GM13977 (cell line): ENCODE measurements around the gene CNOT6.

Experiments used
- DNase-seq: peaks from one replicate; pipeline ENCODE4 v3.0.0; 2012; ENCODE audit warnings: low spot score
- in situ Hi-C: fragments of 300-500 bp; cut with MboI; formaldehyde crosslinking; loops from one replicate; pipeline ENCODE4 v1.12.0; 2022; ENCODE audit warnings: low sequenced_read_pairs, low pct_unique_long_range_greater_than_20kb, mixed read lengths, inconsistent platforms; ENCODE audit not compliant: unreplicated experiment
- TF ChIP-seq, protein P1 (sequence below): IDR thresholded peaks from 2 replicates; pipeline ENCODE4 v1.5.1; 2012; ENCODE audit warnings: mild to moderate bottlenecking, control low read depth; ENCODE audit not compliant: insufficient read depth; ENCODE audit errors: extremely low read depth, missing control alignments

The CNOT6 gene

DNA sequence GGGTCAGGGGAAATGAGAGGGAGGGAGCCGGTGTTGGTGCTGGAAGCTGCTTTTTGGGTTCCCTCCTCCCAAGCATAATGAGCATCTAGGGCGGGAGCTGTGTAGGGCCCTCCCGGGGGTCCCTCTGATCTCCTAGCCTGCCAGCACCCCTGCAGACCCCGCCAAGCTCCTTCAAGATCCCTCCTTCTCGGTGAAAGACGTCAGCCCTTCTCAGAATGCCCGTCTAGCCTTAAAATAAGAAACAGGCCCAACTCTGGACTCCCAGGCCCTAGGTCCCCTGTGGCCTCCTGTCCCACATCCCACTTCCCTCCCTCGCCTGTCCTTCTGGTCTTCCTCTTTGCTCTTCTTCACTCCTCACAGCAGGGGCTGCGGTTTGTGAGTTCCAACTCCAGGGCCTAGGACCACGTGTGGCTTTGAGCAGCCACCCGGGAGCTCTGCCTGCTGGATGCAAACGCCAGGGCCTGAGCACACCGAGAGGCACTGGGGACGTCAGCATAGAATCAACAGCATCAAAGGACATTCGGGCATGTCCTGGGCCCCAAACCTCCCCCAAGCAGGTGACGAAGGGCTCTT lies 105.9 kb downstream of the CNOT6 start:
- TF ChIP-seq, protein P1, sequence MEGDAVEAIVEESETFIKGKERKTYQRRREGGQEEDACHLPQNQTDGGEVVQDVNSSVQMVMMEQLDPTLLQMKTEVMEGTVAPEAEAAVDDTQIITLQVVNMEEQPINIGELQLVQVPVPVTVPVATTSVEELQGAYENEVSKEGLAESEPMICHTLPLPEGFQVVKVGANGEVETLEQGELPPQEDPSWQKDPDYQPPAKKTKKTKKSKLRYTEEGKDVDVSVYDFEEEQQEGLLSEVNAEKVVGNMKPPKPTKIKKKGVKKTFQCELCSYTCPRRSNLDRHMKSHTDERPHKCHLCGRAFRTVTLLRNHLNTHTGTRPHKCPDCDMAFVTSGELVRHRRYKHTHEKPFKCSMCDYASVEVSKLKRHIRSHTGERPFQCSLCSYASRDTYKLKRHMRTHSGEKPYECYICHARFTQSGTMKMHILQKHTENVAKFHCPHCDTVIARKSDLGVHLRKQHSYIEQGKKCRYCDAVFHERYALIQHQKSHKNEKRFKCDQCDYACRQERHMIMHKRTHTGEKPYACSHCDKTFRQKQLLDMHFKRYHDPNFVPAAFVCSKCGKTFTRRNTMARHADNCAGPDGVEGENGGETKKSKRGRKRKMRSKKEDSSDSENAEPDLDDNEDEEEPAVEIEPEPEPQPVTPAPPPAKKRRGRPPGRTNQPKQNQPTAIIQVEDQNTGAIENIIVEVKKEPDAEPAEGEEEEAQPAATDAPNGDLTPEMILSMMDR = no peak
- peak; percentile 16 for DNase-seq
- in situ Hi-C loops = no loop called here

DNA sequence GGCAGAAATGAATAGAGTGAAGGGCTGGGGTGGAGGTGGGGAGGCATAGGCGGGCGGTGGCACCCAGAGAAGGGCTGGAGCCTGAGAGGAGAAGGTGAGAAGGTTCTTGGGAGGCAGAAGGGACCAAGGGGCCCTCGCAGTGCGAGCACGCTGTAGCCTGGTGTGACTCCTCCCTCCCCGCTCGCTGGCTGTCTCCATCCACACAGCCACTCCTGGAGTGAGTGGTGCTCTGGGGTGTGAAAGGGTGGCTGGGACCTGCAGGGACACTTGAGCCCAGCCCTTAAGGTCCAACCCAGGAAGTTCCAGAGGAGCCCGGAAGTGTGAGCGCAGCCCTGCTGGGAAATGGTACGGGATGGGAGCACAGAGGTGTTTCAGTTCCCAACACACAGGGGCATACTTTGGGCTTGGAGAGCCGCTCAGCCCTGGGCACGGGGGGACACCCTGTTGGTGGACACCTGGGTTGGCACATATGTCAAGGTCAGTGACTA lies 106.4 kb downstream of the CNOT6 start:
- TF ChIP-seq, protein P1 = no peak
- in situ Hi-C loops = no loop called here
- DNase-seq = peak; percentile 23

DNA sequence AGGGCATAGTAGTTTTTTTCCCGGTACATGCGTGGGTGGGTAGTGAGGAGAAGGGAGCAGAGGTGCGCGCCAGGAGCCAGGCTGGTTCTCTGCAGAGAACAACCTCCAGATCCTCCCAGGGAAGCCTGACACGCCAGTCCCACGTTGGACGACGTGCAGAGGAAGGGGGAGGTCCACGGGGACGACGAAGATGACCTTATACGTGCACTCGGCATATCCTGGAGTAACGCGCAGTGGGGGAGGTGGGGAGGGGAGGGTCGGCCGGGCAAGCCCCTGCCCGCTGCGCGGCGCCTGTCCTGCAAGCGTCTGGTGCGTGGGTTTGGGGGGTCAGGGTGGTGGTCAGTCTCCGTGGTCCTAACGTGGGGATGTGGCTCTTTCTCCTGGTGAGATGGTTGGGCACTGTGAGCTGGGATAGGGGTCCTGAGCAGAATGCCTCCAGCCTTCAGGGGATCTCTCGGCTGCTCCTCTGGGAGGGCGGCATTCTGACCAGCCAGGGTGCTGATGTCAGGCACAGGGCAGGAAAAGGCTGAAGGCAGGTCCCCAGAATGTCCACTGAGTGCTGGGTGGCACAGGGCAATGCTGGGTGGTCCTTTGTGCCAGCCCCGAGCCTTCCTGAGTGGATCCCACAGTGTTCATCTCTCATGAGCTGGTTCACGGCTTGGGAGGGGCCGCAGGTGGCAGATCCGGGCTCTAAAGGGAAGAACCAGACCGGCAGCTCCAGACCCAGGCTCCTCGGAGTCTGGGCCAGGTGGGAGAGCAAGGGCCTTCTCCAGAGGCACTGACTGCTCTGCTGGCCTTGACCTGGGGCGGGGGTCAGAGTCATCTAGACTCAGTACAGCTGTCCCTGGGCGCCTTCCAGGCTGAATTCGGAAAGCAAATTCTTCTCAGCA lies 107.7 kb downstream of the CNOT6 start:
- TF ChIP-seq, protein P1 = no peak
- peak; percentile 28 for DNase-seq
- in situ Hi-C loops = no loop called here

DNA sequence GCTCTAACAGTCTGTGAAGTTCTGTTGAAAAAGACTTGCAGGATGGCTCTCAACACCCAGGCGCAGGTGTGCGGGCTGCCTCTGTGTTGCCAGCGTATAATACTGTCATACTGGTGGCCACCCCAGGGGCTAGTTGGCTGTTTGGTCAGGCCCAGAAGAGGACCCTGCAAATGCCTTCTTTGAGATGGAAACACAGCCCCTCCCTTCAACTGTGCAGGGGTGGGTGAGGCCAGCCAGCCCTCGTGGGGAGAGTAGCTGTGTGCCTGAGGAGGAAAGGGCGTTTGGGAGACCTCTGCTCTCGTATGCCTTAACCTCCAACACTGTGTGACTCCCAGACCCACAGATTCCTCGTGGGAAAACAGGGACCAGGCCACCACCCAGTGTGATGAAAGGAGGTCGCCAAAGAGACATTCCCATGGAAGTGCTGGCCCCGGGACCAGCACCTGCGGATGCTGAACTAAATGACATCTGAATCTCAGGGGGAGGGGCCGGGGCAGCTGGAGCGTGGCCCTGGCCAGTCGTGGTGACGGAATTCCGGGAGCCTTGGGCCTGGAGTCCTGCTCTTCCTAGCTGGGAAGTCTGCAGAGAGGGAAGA lies 108.4 kb downstream of the CNOT6 start:
- in situ Hi-C loops = no loop called here
- DNase-seq = peak; percentile 25
- TF ChIP-seq, protein P1 = no peak

DNA sequence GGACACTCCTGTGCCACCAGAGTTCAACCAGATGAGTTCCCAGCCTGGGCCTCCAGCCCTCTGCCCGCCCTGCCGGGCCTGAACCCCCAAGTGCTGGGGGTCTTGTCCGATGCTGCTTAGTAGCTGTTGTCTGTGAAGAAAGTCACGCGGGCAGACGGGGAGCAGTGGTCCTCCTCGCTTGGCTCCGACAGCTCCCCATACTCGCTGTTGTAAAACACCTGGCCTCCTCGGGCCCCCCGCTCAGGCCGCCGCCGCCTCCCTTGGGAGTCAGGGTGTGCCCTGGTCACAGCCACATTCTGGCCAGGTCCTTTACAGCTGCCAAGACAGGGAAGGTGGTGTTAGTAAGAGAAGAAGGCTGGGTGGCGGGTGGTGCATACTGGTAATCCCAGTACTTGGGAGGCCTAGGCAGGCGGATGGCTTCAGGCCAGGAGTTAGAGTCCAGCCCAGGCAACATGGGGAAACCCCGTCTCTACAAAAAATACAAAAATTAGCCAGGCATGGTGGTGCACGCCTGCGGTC lies 109.0 kb downstream of the CNOT6 start:
- in situ Hi-C loops = no loop called here
- DNase-seq = no peak
- TF ChIP-seq, protein P1 = no peak

DNA sequence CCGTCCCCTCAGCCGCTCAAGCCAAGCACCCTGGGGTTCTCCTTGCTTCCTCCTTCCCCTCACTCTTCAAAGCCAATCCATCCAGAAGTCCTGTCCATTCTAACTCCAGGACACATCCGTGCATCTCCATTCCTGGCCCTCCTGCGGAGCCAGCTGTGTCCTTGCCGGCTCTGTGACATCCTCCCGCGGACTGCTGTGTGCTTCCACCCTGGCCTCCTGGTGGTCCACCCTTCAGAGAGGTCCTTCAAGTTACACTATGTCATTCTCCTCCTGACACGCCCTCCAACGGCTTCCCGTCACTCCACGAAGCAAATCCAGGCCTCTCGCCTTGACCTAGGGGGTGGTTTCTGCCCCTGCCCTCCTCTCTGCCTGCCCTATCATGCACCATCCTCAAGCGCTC lies 110.1 kb downstream of the CNOT6 start:
- in situ Hi-C loops = no loop called here
- TF ChIP-seq, protein P1 = no peak

More for the DNA sequence above, 110.1 kb downstream of the CNOT6 start:
- no peak for DNase-seq
